Loucy (cell line): ENCODE measurements around the gene NAV2.

Experiments
- EZH2phosphoT487 ChIP-seq: fragments of 200-600 bp; IDR thresholded peaks from 2 replicates; pipeline ENCODE4 v1.6.1; 2018; ENCODE audit warnings: antibody characterized with exemption, mild to moderate bottlenecking, moderate library complexity, borderline replicate concordance
- TF ChIP-seq, protein P1 (sequence below): fragments of 200-600 bp; sonication (generic); conservative IDR thresholded peaks from 2 replicates; pipeline ENCODE4 v1.5.1; 2014; ENCODE audit warnings: mild to moderate bottlenecking, antibody characterized with exemption, low read length

DNA sequence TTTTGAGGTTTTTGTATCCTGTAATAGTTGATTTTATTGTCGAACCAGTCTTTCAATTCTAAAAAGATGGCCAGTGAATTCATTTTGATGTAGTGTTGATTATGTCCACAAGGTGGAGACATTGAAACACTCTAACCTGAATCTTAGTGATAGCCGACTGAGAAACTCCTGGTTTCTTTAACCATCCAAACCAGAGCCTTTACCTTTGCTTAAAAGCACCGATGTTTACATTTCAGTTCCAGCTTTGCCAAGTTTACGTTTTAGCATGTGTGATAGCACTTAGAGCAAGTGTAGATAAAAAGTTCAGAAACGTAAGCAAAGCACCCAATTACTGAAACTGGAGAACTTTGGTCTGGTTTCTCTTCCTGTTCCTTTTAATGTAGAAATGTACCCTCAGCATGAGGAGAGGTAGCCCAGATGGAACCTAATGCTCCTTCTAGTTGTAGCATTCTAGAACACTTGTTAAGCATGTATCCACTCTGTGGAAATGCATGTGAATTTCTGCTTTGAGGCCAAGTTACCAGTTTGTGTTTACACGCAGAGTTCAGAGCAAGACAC is 239.0 kb downstream of the NAV2 start:
- TF ChIP-seq, protein P1, sequence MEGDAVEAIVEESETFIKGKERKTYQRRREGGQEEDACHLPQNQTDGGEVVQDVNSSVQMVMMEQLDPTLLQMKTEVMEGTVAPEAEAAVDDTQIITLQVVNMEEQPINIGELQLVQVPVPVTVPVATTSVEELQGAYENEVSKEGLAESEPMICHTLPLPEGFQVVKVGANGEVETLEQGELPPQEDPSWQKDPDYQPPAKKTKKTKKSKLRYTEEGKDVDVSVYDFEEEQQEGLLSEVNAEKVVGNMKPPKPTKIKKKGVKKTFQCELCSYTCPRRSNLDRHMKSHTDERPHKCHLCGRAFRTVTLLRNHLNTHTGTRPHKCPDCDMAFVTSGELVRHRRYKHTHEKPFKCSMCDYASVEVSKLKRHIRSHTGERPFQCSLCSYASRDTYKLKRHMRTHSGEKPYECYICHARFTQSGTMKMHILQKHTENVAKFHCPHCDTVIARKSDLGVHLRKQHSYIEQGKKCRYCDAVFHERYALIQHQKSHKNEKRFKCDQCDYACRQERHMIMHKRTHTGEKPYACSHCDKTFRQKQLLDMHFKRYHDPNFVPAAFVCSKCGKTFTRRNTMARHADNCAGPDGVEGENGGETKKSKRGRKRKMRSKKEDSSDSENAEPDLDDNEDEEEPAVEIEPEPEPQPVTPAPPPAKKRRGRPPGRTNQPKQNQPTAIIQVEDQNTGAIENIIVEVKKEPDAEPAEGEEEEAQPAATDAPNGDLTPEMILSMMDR, result peak; percentile 76
- TF ChIP-seq EZH2phosphoT487, result no peak
